OCI-LY1 (cell line): Measurements from ENCODE around the gene RPL41.

ENCODE experiments used
- H2AFZ ChIP-seq: fragments of 200-600 bp; sonication (generic), shearing (Covaris generic); 2 replicates; pipeline ENCODE4 v1.6.0; 2014; ENCODE audit warnings: antibody characterized with exemption, mild to moderate bottlenecking, low read length
- H3F3A ChIP-seq: fragments of 200-600 bp; sonication (generic), shearing (Covaris generic); 2 replicates; pipeline ENCODE4 v1.6.0; 2014; ENCODE audit warnings: mild to moderate bottlenecking, antibody characterized with exemption, low read length, moderate library complexity; ENCODE audit not compliant: insufficient read depth
- H3K27ac ChIP-seq: fragments of 200-600 bp; sonication (generic); 2 replicates; pipeline ENCODE4 v1.5.1; 2014; ENCODE audit warnings: low read length, mixed run types, mild to moderate bottlenecking, low read depth; ENCODE audit not compliant: poor library complexity, severe bottlenecking
- H3K27me3 ChIP-seq: fragments of 200-600 bp; sonication (generic); 2 replicates; pipeline ENCODE4 v1.6.0; 2014; ENCODE audit warnings: antibody characterized with exemption, mild to moderate bottlenecking, low read length, moderate library complexity; ENCODE audit not compliant: insufficient read depth
- H3K36me3 ChIP-seq: fragments of 200-600 bp; sonication (generic); 2 replicates; pipeline ENCODE4 v1.6.1; 2014; ENCODE audit warnings: mild to moderate bottlenecking, antibody characterized with exemption, low read length, moderate library complexity, mixed read lengths; ENCODE audit not compliant: insufficient read depth
- H3K4me1 ChIP-seq: fragments of 200-600 bp; sonication (generic); 2 replicates; pipeline ENCODE4 v1.5.1; 2014; ENCODE audit warnings: mild to moderate bottlenecking, low read length, moderate library complexity; ENCODE audit not compliant: insufficient read depth, severe bottlenecking
- H3K4me2 ChIP-seq: fragments of 200-600 bp; sonication (generic), shearing (Covaris generic); 2 replicates; pipeline ENCODE4 v1.6.1; 2014; ENCODE audit warnings: low read length
- H3K4me3 ChIP-seq: fragments of 200-600 bp; sonication (generic); 2 replicates; pipeline ENCODE4 v1.5.1; 2014; ENCODE audit warnings: low read length, low read depth, mild to moderate bottlenecking, mixed read lengths; ENCODE audit not compliant: poor library complexity, severe bottlenecking
- H3K79me2 ChIP-seq: fragments of 200-600 bp; shearing (Covaris generic); 2 replicates; pipeline ENCODE4 v1.6.1; 2016; ENCODE audit warnings: mixed run types, low read length, mixed read lengths; ENCODE audit not compliant: insufficient read depth
- H3K9ac ChIP-seq: fragments of 200-600 bp; sonication (generic), shearing (Covaris generic); 2 replicates; pipeline ENCODE4 v1.6.1; 2014; ENCODE audit warnings: mild to moderate bottlenecking, low read length, mixed read lengths
- H3K9me2 ChIP-seq: fragments of 200-600 bp; sonication (generic), shearing (Covaris generic); 2 replicates; pipeline ENCODE4 v1.6.1; 2014; ENCODE audit warnings: low read depth, mild to moderate bottlenecking, low read length, mixed read lengths
- H3K9me3 ChIP-seq: fragments of 200-600 bp; shearing (Covaris generic); 2 replicates; pipeline ENCODE4 v1.6.1; 2014; ENCODE audit warnings: low read length, mixed read lengths
- H4K20me1 ChIP-seq: fragments of 200-600 bp; sonication (generic), shearing (Covaris generic); 2 replicates; pipeline ENCODE4 v1.6.0; 2016; ENCODE audit warnings: mild to moderate bottlenecking, low read length; ENCODE audit not compliant: insufficient read depth
- EZH2 ChIP-seq: fragments of 200-600 bp; sonication (generic), shearing (Covaris generic); IDR thresholded peaks from 2 replicates; pipeline ENCODE4 v1.8.0; 2017; ENCODE audit warnings: borderline replicate concordance, mixed run types, mild to moderate bottlenecking, antibody characterized with exemption, low read length, moderate library complexity, mixed read lengths
- TF ChIP-seq, protein P1 (sequence below): fragments of 200-600 bp; sonication (generic), shearing (Covaris generic); IDR thresholded peaks from 2 replicates; pipeline ENCODE4 v1.5.1; 2017; ENCODE audit warnings: mild to moderate bottlenecking, antibody characterized with exemption, low read length, moderate library complexity, mixed read lengths

The RPL41 gene

DNA sequence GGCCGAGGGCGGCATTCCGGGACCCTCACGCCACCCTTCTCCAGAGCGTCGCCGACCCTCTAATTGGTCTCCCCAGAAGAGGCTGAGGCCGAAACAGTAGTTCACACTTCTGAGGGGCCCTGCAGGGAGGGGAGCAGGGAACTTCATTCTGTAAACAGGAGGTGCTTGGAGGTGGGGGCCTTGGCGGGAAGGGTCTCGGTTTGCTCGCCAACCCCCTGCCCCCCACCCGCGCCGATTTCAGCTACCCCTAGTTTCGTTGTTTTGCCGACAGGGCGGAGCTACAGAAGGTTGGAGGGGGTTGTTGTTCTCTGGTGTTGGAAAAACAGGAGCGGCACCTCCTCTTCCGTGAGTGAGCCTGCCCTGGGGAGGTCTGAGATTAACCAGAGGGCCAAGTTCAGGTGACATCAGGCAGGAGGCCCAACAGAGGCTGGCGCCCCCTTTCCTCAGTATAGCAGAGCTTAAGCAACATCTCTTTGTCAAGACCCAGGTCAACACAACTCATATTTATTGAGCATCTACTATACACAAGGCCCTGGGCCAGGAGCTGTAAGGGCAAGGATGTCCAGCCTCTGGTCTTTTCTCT, 35.8 kb upstream of the RPL41 start:
- Histone ChIP-seq H3K9ac (peak overlapping the region; percentile 57; the same call in 1 of the 2 replicates), H3K9me2 (no peaks in the 10 kb centered on the region), H4K20me1 (no peaks in the 10 kb centered on the region), H3F3A (no peaks in the 10 kb centered on the region), H3K4me3 (peak overlapping the region; percentile 67), H3K27ac (no peak overlapping the region), H3K4me2 (peak overlapping the region; percentile 89), H3K36me3 (no peaks in the 10 kb centered on the region), H3K27me3 (peaks cover 12% of the 10 kb centered on the region), H3K9me3 (no peaks in the 10 kb centered on the region), H3K79me2 (no peaks in the 10 kb centered on the region), H3K4me1 (peaks cover 19% of the 10 kb centered on the region), H2AFZ (no peak overlapping the region)
- no peak for TF ChIP-seq EZH2
- TF ChIP-seq, protein P1, sequence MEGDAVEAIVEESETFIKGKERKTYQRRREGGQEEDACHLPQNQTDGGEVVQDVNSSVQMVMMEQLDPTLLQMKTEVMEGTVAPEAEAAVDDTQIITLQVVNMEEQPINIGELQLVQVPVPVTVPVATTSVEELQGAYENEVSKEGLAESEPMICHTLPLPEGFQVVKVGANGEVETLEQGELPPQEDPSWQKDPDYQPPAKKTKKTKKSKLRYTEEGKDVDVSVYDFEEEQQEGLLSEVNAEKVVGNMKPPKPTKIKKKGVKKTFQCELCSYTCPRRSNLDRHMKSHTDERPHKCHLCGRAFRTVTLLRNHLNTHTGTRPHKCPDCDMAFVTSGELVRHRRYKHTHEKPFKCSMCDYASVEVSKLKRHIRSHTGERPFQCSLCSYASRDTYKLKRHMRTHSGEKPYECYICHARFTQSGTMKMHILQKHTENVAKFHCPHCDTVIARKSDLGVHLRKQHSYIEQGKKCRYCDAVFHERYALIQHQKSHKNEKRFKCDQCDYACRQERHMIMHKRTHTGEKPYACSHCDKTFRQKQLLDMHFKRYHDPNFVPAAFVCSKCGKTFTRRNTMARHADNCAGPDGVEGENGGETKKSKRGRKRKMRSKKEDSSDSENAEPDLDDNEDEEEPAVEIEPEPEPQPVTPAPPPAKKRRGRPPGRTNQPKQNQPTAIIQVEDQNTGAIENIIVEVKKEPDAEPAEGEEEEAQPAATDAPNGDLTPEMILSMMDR: peak; percentile 37

DNA sequence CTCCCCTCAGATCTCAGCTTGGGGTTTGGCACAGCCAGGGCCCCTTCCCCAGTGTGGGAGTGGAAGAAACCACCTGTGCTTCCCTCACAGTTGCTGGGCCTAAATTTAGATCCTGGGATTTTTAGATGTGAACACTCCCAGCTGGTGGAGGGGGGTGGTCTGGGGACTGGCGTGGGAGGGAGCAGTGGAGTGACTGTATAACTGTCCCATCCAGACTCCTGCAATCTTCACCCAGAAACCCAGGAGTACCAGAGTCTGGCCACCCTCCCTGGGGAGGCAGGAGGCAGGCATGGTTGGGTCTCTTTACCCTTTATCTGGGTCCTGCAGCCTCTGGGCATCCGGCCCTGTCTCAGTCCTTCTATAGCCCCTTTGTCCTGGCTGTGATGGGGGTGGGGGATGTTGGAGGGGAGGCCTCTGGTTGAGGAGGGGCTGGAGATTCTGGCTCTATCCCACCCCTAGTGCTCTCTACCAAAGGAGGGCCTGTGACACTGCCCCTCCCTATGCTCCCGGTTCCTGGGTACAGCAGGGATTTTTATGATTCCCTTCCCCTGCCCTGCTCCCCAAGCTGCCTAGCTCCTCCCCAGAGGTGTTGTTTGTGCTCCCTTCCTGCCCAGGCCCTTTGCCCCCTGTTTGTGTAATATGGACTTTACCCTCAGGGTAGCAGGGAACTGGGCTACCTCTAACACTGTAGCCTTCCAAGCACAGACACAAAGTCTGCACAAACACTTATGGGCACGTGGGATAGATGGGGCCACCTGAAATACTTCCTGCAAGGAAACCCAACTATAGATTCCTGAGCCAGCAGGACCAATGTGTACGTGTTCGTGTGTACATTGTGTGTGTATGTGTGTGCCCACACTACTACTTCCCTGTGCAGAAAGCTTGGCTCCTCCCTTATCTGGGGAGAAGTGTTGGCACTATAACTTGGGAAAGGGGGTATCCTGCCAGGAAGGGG, 34.8 kb upstream of the RPL41 start:
- Histone ChIP-seq H3K4me3 (no peak overlapping the region), H4K20me1 (no peaks in the 10 kb centered on the region), H3K4me1 (peaks cover 19% of the 10 kb centered on the region), H3K9me2 (no peaks in the 10 kb centered on the region), H3K79me2 (no peaks in the 10 kb centered on the region), H3K9me3 (no peaks in the 10 kb centered on the region), H3K36me3 (no peaks in the 10 kb centered on the region), H3K9ac (no peak overlapping the region), H3K27me3 (peaks cover 12% of the 10 kb centered on the region), H3F3A (no peaks in the 10 kb centered on the region), H3K4me2 (no peak overlapping the region), H2AFZ (no peak overlapping the region), H3K27ac (no peak overlapping the region)
- no peak for TF ChIP-seq EZH2
- TF ChIP-seq, protein P1: no peak

DNA sequence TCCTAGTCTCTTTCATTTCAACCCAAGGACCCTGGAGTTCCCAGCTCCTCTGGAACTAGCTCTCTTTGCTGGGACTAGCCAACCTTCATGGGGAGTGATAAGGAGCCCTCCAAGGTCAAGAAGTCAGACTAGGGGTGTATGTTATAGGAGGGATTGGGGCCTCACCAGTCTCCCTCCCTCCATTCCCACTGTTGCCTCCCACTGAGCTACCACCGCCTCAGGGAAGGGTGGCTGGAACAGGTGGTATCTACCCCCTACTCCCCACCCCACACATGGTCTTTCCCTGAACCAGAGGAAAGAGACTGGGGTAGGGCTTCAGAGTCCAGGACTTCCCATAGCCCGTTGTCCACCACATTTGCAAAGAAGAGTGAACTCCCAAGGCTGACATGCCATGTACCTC, 34.1 kb upstream of the RPL41 start:
- TF ChIP-seq, protein P1: no peak
- no peak for TF ChIP-seq EZH2
- Histone ChIP-seq H3K27ac (no peak overlapping the region), H3K9me3 (no peaks in the 10 kb centered on the region), H3K27me3 (peaks cover 12% of the 10 kb centered on the region), H4K20me1 (no peaks in the 10 kb centered on the region), H3K4me1 (peaks cover 19% of the 10 kb centered on the region), H3K79me2 (no peaks in the 10 kb centered on the region), H3F3A (no peaks in the 10 kb centered on the region), H3K4me2 (no peak overlapping the region), H3K36me3 (no peaks in the 10 kb centered on the region), H3K4me3 (no peak overlapping the region), H2AFZ (no peak overlapping the region), H3K9me2 (no peaks in the 10 kb centered on the region), H3K9ac (no peak overlapping the region)
